HepG2 (cell line): ENCODE measurements around the gene TOX4. TPM values are rescaled to one million over a fixed set of nuclear protein-coding genes. Genes with fewer than 3 reads are reported as not detected.

Experiments used
- AFF4 ChIP-seq: sonication (generic); formaldehyde crosslinking; IDR thresholded peaks from 2 replicates; pipeline ENCODE4 v1.4.0; 2020; ENCODE audit warnings: missing genetic modification reagents
- ASH2L ChIP-seq: fragments of 300-600, 200-600 bp; sonication (generic); IDR thresholded peaks from 2 replicates; pipeline ENCODE4 v1.7.0; 2017; ENCODE audit warnings: low read depth, mild to moderate bottlenecking, moderate library complexity, mixed read lengths, low read length; ENCODE audit not compliant: insufficient read length
- BRF2 ChIP-seq: sonication (generic); formaldehyde crosslinking; IDR thresholded peaks from 2 replicates; pipeline ENCODE4 v1.8.1; 2022; ENCODE audit warnings: mild to moderate bottlenecking, missing genetic modification reagents
- FOXP1 ChIP-seq, 2 experiments: fragments of 450-650 bp in 1 of 2; IDR thresholded peaks; 2 replicates each; pipeline ENCODE4 v1.6.1; 2017 to 2018; ENCODE audit warnings: antibody characterized with exemption in 1 of 2
- KLF11 ChIP-seq: IDR thresholded peaks from 2 replicates; pipeline ENCODE4 v1.6.1; 2016; ENCODE audit warnings: missing compliant biosample characterization
- MNT ChIP-seq: fragments of 450-650 bp; IDR thresholded peaks from 2 replicates; pipeline ENCODE4 v1.6.1; 2016
- PITX1 ChIP-seq: sonication (generic); formaldehyde crosslinking; IDR thresholded peaks from 2 replicates; pipeline ENCODE4 v1.5.1; 2020; ENCODE audit warnings: mild to moderate bottlenecking, missing genetic modification reagents
- RXRB ChIP-seq: IDR thresholded peaks from 2 replicates; pipeline ENCODE4 v1.6.1; 2016; ENCODE audit warnings: borderline replicate concordance, missing genetic modification reagents, missing compliant biosample characterization
- SMC3 ChIP-seq: IDR thresholded peaks from 2 replicates; pipeline ENCODE4 v1.6.1; 2011; ENCODE audit warnings: low read length, improper control_type of control experiment
- SOX5 ChIP-seq: IDR thresholded peaks from 2 replicates; pipeline ENCODE4 v1.6.1; 2016; ENCODE audit warnings: borderline replicate concordance
- SRSF4 ChIP-seq: fragments of 200-400 bp; formaldehyde crosslinking; IDR thresholded peaks from one replicate; pipeline ENCODE4 v1.6.1; 2018; ENCODE audit warnings: mild to moderate bottlenecking, low read depth, low read length, moderate library complexity; ENCODE audit not compliant: poor library complexity, severe bottlenecking
- THRA ChIP-seq: sonication (generic); formaldehyde crosslinking; IDR thresholded peaks from 2 replicates; pipeline ENCODE4 v1.4.0; 2020; ENCODE audit warnings: missing genetic modification reagents, borderline replicate concordance
- TMF1 ChIP-seq: sonication (generic); formaldehyde crosslinking; IDR thresholded peaks from 2 replicates; pipeline ENCODE4 v1.8.1; 2022; ENCODE audit warnings: low read depth, missing genetic modification reagents
- ZBTB33 ChIP-seq: sonication (generic); formaldehyde crosslinking; IDR thresholded peaks from 2 replicates; pipeline ENCODE4 v1.4.0; 2020; ENCODE audit warnings: missing genetic modification reagents
- ZMYM4 ChIP-seq: sonication (generic); formaldehyde crosslinking; IDR thresholded peaks from 2 replicates; pipeline ENCODE4 v1.8.1; 2023; ENCODE audit warnings: mild to moderate bottlenecking, missing genetic modification reagents
- ZNF329 ChIP-seq: sonication (generic); formaldehyde crosslinking; IDR thresholded peaks from 2 replicates; pipeline ENCODE4 v1.9.0; 2021; ENCODE audit warnings: low read depth, mild to moderate bottlenecking, missing genetic modification reagents
- ZNF414 ChIP-seq: sonication (generic); formaldehyde crosslinking; IDR thresholded peaks from 2 replicates; pipeline ENCODE4 v1.5.0; 2020; ENCODE audit warnings: missing genetic modification reagents
- ZNF496 ChIP-seq: sonication (generic); formaldehyde crosslinking; IDR thresholded peaks from 2 replicates; pipeline ENCODE4 v1.8.1; 2023; ENCODE audit warnings: mild to moderate bottlenecking, moderate library complexity, missing genetic modification reagents; ENCODE audit not compliant: insufficient replicate concordance
- ZNF564 ChIP-seq: sonication (generic); formaldehyde crosslinking; IDR thresholded peaks from 2 replicates; pipeline ENCODE4 v1.8.1; 2023; ENCODE audit warnings: mild to moderate bottlenecking, missing genetic modification reagents
- ZNF841 ChIP-seq: sonication (generic); formaldehyde crosslinking; IDR thresholded peaks from 2 replicates; pipeline ENCODE4 v1.8.1; 2023; ENCODE audit warnings: missing genetic modification reagents, borderline replicate concordance
- polyA plus RNA-seq, 8 experiments: library from polyadenylated mRNA; depleted of rRNA in 3 of 8; stranded (reverse) in 7 of 8; unstranded in 1 of 8; fragments of >200 nt; fragmentation: Illumina TruSeq in 4 of 8; extraction: Trizol in 4 of 8; gene quantifications; 2 replicates each; pipeline versions ENCODE4 v1.2.1 to v1.2.3, GENCODE V29; 2011 to 2016; ENCODE audit warnings: low read depth in 4 of 8, missing spikeins in 1 of 8, mixed read lengths in 1 of 8; ENCODE audit not compliant: insufficient read depth in 1 of 8
- total RNA-seq, 5 experiments: library from RNA; depleted of rRNA; stranded (reverse); fragments of >200 nt; fragmentation: Illumina TruSeq; extraction: Trizol; gene quantifications; 2 replicates each; pipeline ENCODE4 v1.2.3, GENCODE V29; 2016; ENCODE audit warnings: low read depth in 1 of 5

The TOX4 gene
- total and polyA plus RNA-seq, 2 of the 13 experiments (the other 11 are each of a cell fraction or from before 2014, with no cell fraction given) = 71.8 to 163 TPM

- TF ChIP-seq ASH2L (peak; percentile 28), ZNF496 (CRISPR knock-in tag) (no peak), SRSF4 (no peak), MNT (no peak), FOXP1 (IDR thresholded peaks at IDR 0.05) (no peak), FOXP1 (CRISPR knock-in tag; IDR thresholded peaks at IDR 0.05) (no peak), SMC3 (no peak), RXRB (CRISPR knock-in tag) (no peak), BRF2 (CRISPR knock-in tag) (no peak), AFF4 (CRISPR knock-in tag) (no peak), TMF1 (CRISPR knock-in tag) (no peak), SOX5 (CRISPR knock-in tag) (no peak), ZNF841 (no peak), THRA (CRISPR knock-in tag) (no peak), ZNF414 (CRISPR knock-in tag) (no peak), ZBTB33 (CRISPR knock-in tag) (no peak), PITX1 (CRISPR knock-in tag) (0 out of 2 replicates have a peak, but pooled peaks have one; percentile 18), ZMYM4 (CRISPR knock-in tag) (no peak), ZNF329 (CRISPR knock-in tag) (no peak), ZNF564 (CRISPR knock-in tag) (no peak), KLF11 (CRISPR knock-in tag) (no peak)
Observed at GRCh38 chr14:21514341-21514740, 37.3 kb downstream of the TOX4 start (continued).
